IMR-90 (cell line): ENCODE results near the gene EGLN3. TPM values are rescaled to one million over a fixed set of nuclear protein-coding genes. Genes with fewer than 3 reads are reported as not detected.

Experiments
- ATAC-seq: fragments of 200-7000 bp; cut with Tn5 transposase; 2 replicates; pipeline ENCODE4 v1.9.1; 2020; ENCODE audit warnings: low read depth, mild to moderate bottlenecking, moderate library complexity
- BruUV-seq: library from RNA; stranded (reverse); fragments of 400-500 nt; replicated peaks from 2 replicates; lab custom pipeline; 2021; lab: Mats Ljungman, UMichigan
- CTCF ChIA-PET: fragments of 300-600 bp; formaldehyde crosslinking; extraction: SDS; loops from one replicate; lab custom pipeline; 2021; ENCODE audit warnings: antibody characterized with exemption; lab: Yijun Ruan, JAX
- POLR2A ChIA-PET: fragments of 300-600 bp; sonication (Branson Sonifier 250); formaldehyde crosslinking; loops from one replicate; lab custom pipeline; 2022; ENCODE audit warnings: antibody characterized with exemption; ENCODE audit not compliant: unreplicated experiment; lab: Charles Lee
- DNase-seq: peaks from one replicate; pipeline ENCODE4 v3.0.0; 2013
- H2AFZ ChIP-seq: replicated peaks from 2 replicates; pipeline ENCODE3; 2013; ENCODE audit warnings: low read length, mild to moderate bottlenecking; ENCODE audit not compliant: poor library complexity
- H2AK5ac ChIP-seq: 2 replicates; pipeline ENCODE4 v1.6.1; 2013; ENCODE audit warnings: low read depth, low read length, inconsistent platforms
- H2AK9ac ChIP-seq: replicated peaks from 2 replicates; pipeline ENCODE3; 2013; ENCODE audit warnings: mild to moderate bottlenecking, low read depth, low read length, moderate library complexity; ENCODE audit not compliant: poor library complexity
- H2BK120ac ChIP-seq: 2 replicates; pipeline ENCODE4 v1.6.1; 2013; ENCODE audit warnings: low read depth, low read length, inconsistent platforms
- H2BK15ac ChIP-seq: 3 replicates; pipeline ENCODE4 v1.6.1; 2013; ENCODE audit warnings: low read depth, low read length, inconsistent platforms
- H2BK20ac ChIP-seq: 2 replicates; pipeline ENCODE4 v1.6.1; 2013; ENCODE audit warnings: low read depth, mild to moderate bottlenecking, inconsistent platforms, low read length, moderate library complexity
- H2BK5ac ChIP-seq: 2 replicates; pipeline ENCODE4 v1.6.1; 2013; ENCODE audit warnings: mild to moderate bottlenecking, low read depth, low read length, inconsistent platforms; ENCODE audit not compliant: poor library complexity, severe bottlenecking
- H3K14ac ChIP-seq: replicated peaks from 2 replicates; pipeline ENCODE4 v1.6.1; 2013; ENCODE audit warnings: low read depth, low read length, inconsistent platforms
- H3K18ac ChIP-seq: 2 replicates; pipeline ENCODE4 v1.6.1; 2013; ENCODE audit warnings: low read depth, low read length, control low read depth
- H3K23ac ChIP-seq: 2 replicates; pipeline ENCODE4 v1.6.1; 2013; ENCODE audit warnings: low read depth, low read length, inconsistent platforms
- H3K27ac ChIP-seq: 2 replicates; pipeline ENCODE4 v1.5.1; 2013; ENCODE audit warnings: mild to moderate bottlenecking, control low read depth, low read length; ENCODE audit not compliant: insufficient read depth
- H3K27me3 ChIP-seq: 2 replicates; pipeline ENCODE4 v1.6.1; 2013; ENCODE audit warnings: low read length; ENCODE audit not compliant: control insufficient read depth, insufficient read depth
- H3K36me3 ChIP-seq: 2 replicates; pipeline ENCODE4 v1.6.1; 2013; ENCODE audit warnings: low read length, mixed read lengths; ENCODE audit not compliant: control insufficient read depth, insufficient read depth
- H3K4ac ChIP-seq: 2 replicates; pipeline ENCODE4 v1.6.1; 2013; ENCODE audit warnings: low read depth, low read length, inconsistent platforms
- H3K4me1 ChIP-seq: 2 replicates; pipeline ENCODE4 v1.6.1; 2013; ENCODE audit warnings: low read length, mixed read lengths; ENCODE audit not compliant: control insufficient read depth, insufficient read depth
- H3K4me2 ChIP-seq: 2 replicates; pipeline ENCODE4 v1.6.1; 2013; ENCODE audit warnings: low read depth, mild to moderate bottlenecking, control low read depth, low read length, moderate library complexity
- H3K4me3 ChIP-seq: 2 replicates; pipeline ENCODE4 v1.5.1; 2013; ENCODE audit warnings: low read depth, mild to moderate bottlenecking, control low read depth, low read length, moderate library complexity; ENCODE audit not compliant: insufficient read depth
- H3K56ac ChIP-seq: 2 replicates; pipeline ENCODE4 v1.6.1; 2013; ENCODE audit warnings: low read length, inconsistent platforms; ENCODE audit not compliant: insufficient read depth; ENCODE audit errors: extremely low read depth
- H3K79me1 ChIP-seq, 2 experiments: 2 replicates each; pipeline ENCODE4 v1.6.1; 2013; ENCODE audit warnings: low read length in 2 of 2, inconsistent platforms in 1 of 2, low read depth in 1 of 2
- H3K9ac ChIP-seq: 2 replicates; pipeline ENCODE4 v1.6.1; 2013; ENCODE audit warnings: low read depth, low read length, control low read depth
- H3K9me1 ChIP-seq: 2 replicates; pipeline ENCODE4 v1.6.1; 2013; ENCODE audit warnings: low read length, inconsistent platforms; ENCODE audit not compliant: insufficient read depth
- H3K9me3 ChIP-seq: 2 replicates; pipeline ENCODE4 v1.6.1; 2013; ENCODE audit warnings: low read length; ENCODE audit not compliant: control insufficient read depth, insufficient read depth
- H4K20me1 ChIP-seq: 2 replicates; pipeline ENCODE4 v1.6.1; 2013; ENCODE audit warnings: low read length, inconsistent platforms; ENCODE audit not compliant: insufficient read depth
- H4K5ac ChIP-seq: 2 replicates; pipeline ENCODE4 v1.6.1; 2013; ENCODE audit warnings: mild to moderate bottlenecking, low read depth, low read length, control low read depth
- H4K8ac ChIP-seq, 2 experiments: 2 replicates each; pipeline ENCODE4 v1.6.1; 2013; ENCODE audit warnings: low read depth in 2 of 2, low read length in 2 of 2, control low read depth in 1 of 2, inconsistent platforms in 1 of 2
- H4K91ac ChIP-seq: 2 replicates; pipeline ENCODE4 v1.6.1; 2013; ENCODE audit warnings: low read depth, low read length, inconsistent platforms; ENCODE audit not compliant: insufficient read depth
- FOS ChIP-seq: fragments of 150-350 bp; IDR thresholded peaks from 2 replicates; pipeline ENCODE4 v1.6.1; 2016; ENCODE audit warnings: low read depth, low read length
- MAFK ChIP-seq: IDR thresholded peaks from 2 replicates; pipeline ENCODE4 v1.6.1; 2012; ENCODE audit warnings: low read depth, low read length, improper control_type of control experiment
- WGBS, 2 experiments: methylation state at CpG; one replicate each; pipeline versions ENCODE4 v1.1.5 to v1.1.7; 2013; ENCODE audit warnings: missing lambda C conversion rate in 2 of 2; ENCODE audit not compliant: insufficient read length in 1 of 2; ENCODE audit errors: extremely low coverage in 2 of 2; 5-methylcytosine and 5-hydroxymethylcytosine counted together
- dilution Hi-C: fragments of 300-500 bp; cut with HindIII; formaldehyde crosslinking; loops from one replicate; pipeline ENCODE4 v1.14.3; 2018; ENCODE audit warnings: low sequenced_read_pairs; ENCODE audit not compliant: unreplicated experiment
- in situ Hi-C: fragments of 300-500 bp; cut with MboI; formaldehyde crosslinking; loops from 3 replicates; pipeline ENCODE4 v1.14.3; 2019; ENCODE audit warnings: low sequenced_read_pairs, inconsistent platforms, mixed read lengths
- intact Hi-C: fragments of 100-400 bp; cut with micrococcal nuclease; formaldehyde crosslinking; loops from 2 replicates; pipeline ENCODE4 v1.10.0; 2022
- polyA plus RNA-seq, 3 experiments: library from polyadenylated mRNA; depleted of rRNA; stranded (reverse); fragments of >200 nt; gene quantifications; 2 replicates each; pipeline ENCODE4 v1.2.3, GENCODE V29; 2012; ENCODE audit warnings: low replicate concordance in 1 of 3
- total RNA-seq: library from RNA; depleted of rRNA; stranded (reverse); fragments of >200 nt; gene quantifications from 2 replicates; pipeline ENCODE4 v1.2.3, GENCODE V29; 2012

EGLN3 gene
- total and polyA plus RNA-seq, 2 of the 4 experiments (the other 2 are of a cell fraction): under 0.01 to 0.03 TPM

GRCh38 chr14:33879684-33880286 lies 71.1 kb downstream of the EGLN3 start:
- H3K4me1 ChIP-seq: no peaks in the 10 kb centered on the region
- ATAC-seq: no peak
- H3K9ac ChIP-seq: no peak overlapping the region
- H3K4me2 ChIP-seq: no peak overlapping the region
- intact Hi-C loops: no loop called here
- H4K8ac ChIP-seq: no peak overlapping the region
- H2BK20ac ChIP-seq: no peak overlapping the region
- H2AK5ac ChIP-seq: no peak overlapping the region
- BruUV-seq: no TSS peak
- no peak overlapping the region for H3K18ac ChIP-seq
- ChIA-PET POLR2A (no interaction called here), CTCF (no interaction called here)
- H3K4ac ChIP-seq: no peak overlapping the region
- H3K23ac ChIP-seq: no peak overlapping the region
- H3K79me1 ChIP-seq: no peaks in the 10 kb centered on the region
- H3K36me3 ChIP-seq: no peaks in the 10 kb centered on the region
- H3K4me3 ChIP-seq: no peak overlapping the region
- H3K9me1 ChIP-seq: no peaks in the 10 kb centered on the region
- no peaks in the 10 kb centered on the region for H3K27me3 ChIP-seq
- H2AFZ ChIP-seq: no peak overlapping the region
- no peak overlapping the region for H2AK9ac ChIP-seq
- no CpG with 5 or more reads among the region's 3 CpGs for WGBS, 2 experiments
- no peak overlapping the region for H4K5ac ChIP-seq
- dilution Hi-C loops: no loop called here
- H2BK120ac ChIP-seq: no peak overlapping the region
- H4K91ac ChIP-seq: no peak overlapping the region
- no peaks in the 10 kb centered on the region for H3K9me3 ChIP-seq
- H2BK5ac ChIP-seq: no peak overlapping the region
- DNase-seq: no peak
- no peak overlapping the region for H2BK15ac ChIP-seq
- H3K27ac ChIP-seq: no peak overlapping the region
- no peak overlapping the region for H3K14ac ChIP-seq
- in situ Hi-C loops: no loop called here
- H3K56ac ChIP-seq: no peak overlapping the region
- TF ChIP-seq FOS (no peak), MAFK (peak; percentile 39)
- H4K20me1 ChIP-seq: no peaks in the 10 kb centered on the region
